Ishikawa (cell line): ENCODE results near the gene IMPDH2.

Source experiments
- CEBPB ChIP-seq: IDR thresholded peaks from 2 replicates; pipeline ENCODE4 v1.6.1; 2012
- CREB1 ChIP-seq: IDR thresholded peaks from 2 replicates; pipeline ENCODE4 v1.6.1; 2012; ENCODE audit warnings: low read depth
- EP300 ChIP-seq: IDR thresholded peaks from 2 replicates; pipeline ENCODE4 v1.6.1; 2012; ENCODE audit warnings: borderline replicate concordance
- FOXM1 ChIP-seq: IDR thresholded peaks from 2 replicates; pipeline ENCODE4 v1.6.1; 2012; ENCODE audit warnings: low read depth, borderline replicate concordance
- MAX ChIP-seq: IDR thresholded peaks from 2 replicates; pipeline ENCODE4 v1.6.1; 2012
- NFIC ChIP-seq: IDR thresholded peaks from 2 replicates; pipeline ENCODE4 v1.6.1; 2012
- RAD21 ChIP-seq: IDR thresholded peaks from 2 replicates; pipeline ENCODE4 v1.6.1; 2012; ENCODE audit warnings: low read depth
- REST ChIP-seq: IDR thresholded peaks from 2 replicates; pipeline ENCODE4 v1.6.1; 2012; ENCODE audit warnings: low read depth, mild to moderate bottlenecking
- TAF1 ChIP-seq: IDR thresholded peaks from 2 replicates; pipeline ENCODE4 v1.6.1; 2012; ENCODE audit warnings: low read depth, mild to moderate bottlenecking
- TEAD4 ChIP-seq: IDR thresholded peaks from 2 replicates; pipeline ENCODE4 v1.6.1; 2012
- YY1 ChIP-seq: IDR thresholded peaks from 2 replicates; pipeline ENCODE4 v1.6.1; 2012; ENCODE audit warnings: low read depth

GRCh38 chr3:49027634-49028033 lies 1.6 kb downstream of the IMPDH2 start:
- TF ChIP-seq EP300 (no peak), REST (no peak), CREB1 (no peak), RAD21 (no peak), TEAD4 (no peak), YY1 (no peak), NFIC (no peak), FOXM1 (no peak), TAF1 (no peak), MAX (no peak), CEBPB (no peak)
